ENCODE results near the gene STK4. TPM values are rescaled to one million over a fixed set of nuclear protein-coding genes. Genes with fewer than 3 reads are reported as not detected.

The STK4 gene
- total RNA-seq, 4 donors from 2014 or later: 9.0 to 43.6 (median 29.6) TPM

GRCh38 chr20:45037050-45037449 is 70.7 kb downstream of the STK4 start:
- H3K9me3 ChIP-seq: no peaks in the 10 kb centered on the region
- peak overlapping the region; percentile 7 to 34 for H3K27ac ChIP-seq
- H3K36me3 ChIP-seq: no peaks in the 10 kb centered on the region
- no peak for TF ChIP-seq POLR2A (IDR thresholded peaks at IDR 0.05)
- TF ChIP-seq CTCF (IDR thresholded peaks at IDR 0.05): no peak
- no peaks in the 10 kb centered on the region for H3K27me3 ChIP-seq
- intact Hi-C loops (cut with DNase I; ENCODE audit: low total_unique reads): no loop called here
- H3K4me3 ChIP-seq: no peak overlapping the region
- H3K4me1 ChIP-seq: peaks cover 3 to 6% of the 10 kb centered on the region in 2 donors
- peak; percentile 47 to 66 for DNase-seq

DNA sequence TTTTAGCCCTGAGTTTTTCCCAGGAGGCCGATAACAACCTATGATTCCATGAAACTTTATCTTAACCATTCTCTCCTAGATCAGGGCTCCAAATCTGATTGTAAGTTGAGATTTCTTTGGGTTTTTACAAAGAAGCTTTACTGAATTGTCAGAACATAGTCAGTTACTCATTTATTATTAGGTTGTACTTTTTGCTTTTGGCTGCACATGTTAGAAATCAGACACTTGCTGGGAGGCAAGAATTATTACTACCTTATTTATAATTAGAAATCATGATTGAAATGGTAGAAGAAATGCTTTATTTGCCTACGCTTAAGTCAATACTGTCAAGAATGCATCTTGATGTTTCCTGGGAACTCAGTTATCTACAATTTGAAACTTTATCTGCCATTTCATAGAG is 71.3 kb downstream of the STK4 start:
- Histone ChIP-seq H3K4me3 (no peak overlapping the region), H3K36me3 (no peaks in the 10 kb centered on the region), H3K27me3 (no peaks in the 10 kb centered on the region), H3K9me3 (no peaks in the 10 kb centered on the region), H3K27ac (peak overlapping the region; percentile 7 to 26), H3K4me1 (peaks cover 3 to 6% of the 10 kb centered on the region in 2 donors)
- TF ChIP-seq POLR2A (IDR thresholded peaks at IDR 0.05) (no peak), CTCF (IDR thresholded peaks at IDR 0.05) (no peak)
- no peak for DNase-seq
- intact Hi-C loops (cut with DNase I; ENCODE audit: low total_unique reads): no loop called here

- H3K36me3 ChIP-seq: no peaks in the 10 kb centered on the region
- DNase-seq: no peak
- H3K4me1 ChIP-seq: peaks cover 3 to 6% of the 10 kb centered on the region in 2 donors
- no peaks in the 10 kb centered on the region for H3K27me3 ChIP-seq
- intact Hi-C loops (cut with DNase I; ENCODE audit: low total_unique reads): no loop called here
- H3K27ac ChIP-seq: no peak overlapping the region
- TF ChIP-seq CTCF (IDR thresholded peaks at IDR 0.05) (no peak), POLR2A (IDR thresholded peaks at IDR 0.05) (no peak)
- H3K9me3 ChIP-seq: no peaks in the 10 kb centered on the region
- H3K4me3 ChIP-seq: no peak overlapping the region
These were observed 72.6 kb downstream of the STK4 start for GRCh38 chr20:45038745-45039474.

- no peak overlapping the region for H3K27ac ChIP-seq
- DNase-seq: no peak
- TF ChIP-seq CTCF (IDR thresholded peaks at IDR 0.05) (no peak), POLR2A (IDR thresholded peaks at IDR 0.05) (no peak)
- H3K36me3 ChIP-seq: no peaks in the 10 kb centered on the region
- no peak overlapping the region for H3K4me3 ChIP-seq
- peaks cover 3 to 6% of the 10 kb centered on the region in 2 donors for H3K4me1 ChIP-seq
- H3K9me3 ChIP-seq: no peaks in the 10 kb centered on the region
- intact Hi-C loops (cut with DNase I; ENCODE audit: low total_unique reads): no loop called here
- no peaks in the 10 kb centered on the region for H3K27me3 ChIP-seq
These were observed 73.1 kb downstream of the STK4 start for GRCh38 chr20:45039475-45039820.

DNA sequence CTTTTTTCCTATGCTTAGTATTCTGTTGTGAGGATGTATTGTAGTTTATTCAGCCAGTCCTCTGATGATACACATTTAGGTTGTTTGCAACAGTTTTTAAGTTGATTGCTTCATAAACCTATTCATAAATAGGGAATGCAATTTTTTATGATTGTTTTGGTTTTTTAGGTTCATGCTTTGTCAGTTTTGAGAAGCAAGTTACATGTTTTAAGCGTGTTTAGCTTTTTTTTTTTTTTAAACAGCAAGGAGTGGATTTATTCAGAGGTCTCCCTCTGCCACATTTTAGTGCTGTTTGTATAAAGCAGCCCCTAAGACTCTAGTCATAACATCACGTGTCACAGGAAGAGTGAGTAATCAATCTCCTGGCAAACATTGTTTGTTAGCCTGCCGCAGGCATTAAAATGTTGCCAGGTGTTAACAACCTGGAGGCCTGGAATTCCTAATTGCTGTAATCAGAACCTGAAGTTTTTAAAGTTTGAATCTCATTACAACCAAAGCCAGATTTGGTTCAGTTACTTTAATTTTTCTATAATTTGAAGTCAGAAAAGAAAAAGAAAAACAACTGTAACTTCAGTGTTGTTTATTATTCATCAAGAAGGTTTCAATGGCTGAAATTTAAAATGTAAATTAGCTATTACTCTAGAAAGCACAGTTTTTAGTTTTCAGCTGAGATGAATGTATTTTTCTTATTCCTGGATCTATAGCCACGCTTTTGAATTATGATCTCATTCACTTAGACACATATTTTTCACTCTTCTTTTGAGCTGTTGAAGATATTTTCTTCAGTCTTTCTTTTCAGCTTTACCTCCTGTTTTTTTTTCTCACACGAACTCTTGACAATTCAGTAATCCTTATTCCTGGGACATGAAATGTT is 75.4 kb downstream of the STK4 start:
- H3K27me3 ChIP-seq: no peaks in the 10 kb centered on the region
- peaks cover 2 to 6% of the 10 kb centered on the region in 2 donors for H3K4me1 ChIP-seq
- intact Hi-C loops (cut with DNase I; ENCODE audit: low total_unique reads): no loop called here
- no peaks in the 10 kb centered on the region for H3K9me3 ChIP-seq
- H3K36me3 ChIP-seq: no peaks in the 10 kb centered on the region
- no peak overlapping the region for H3K4me3 ChIP-seq
- DNase-seq: no peak
- no peak overlapping the region for H3K27ac ChIP-seq
- TF ChIP-seq CTCF (IDR thresholded peaks at IDR 0.05) (no peak), POLR2A (IDR thresholded peaks at IDR 0.05) (no peak)
